Calu3 (cell line): ENCODE results near the gene IL20. TPM values are rescaled to one million over a fixed set of nuclear protein-coding genes. Genes with fewer than 3 reads are reported as not detected.

ENCODE experiments used
- BruUV-seq: library from RNA; stranded (reverse); fragments of 400-500 nt; replicated peaks from 2 replicates; lab custom pipeline; 2021; lab: Mats Ljungman, UMichigan
- CTCF ChIA-PET: fragments of 300-600 bp; sonication (Branson Sonifier 250); formaldehyde crosslinking; loops from one replicate; lab custom pipeline; 2022; ENCODE audit warnings: antibody characterized with exemption; lab: Charles Lee
- DNase-seq: peaks from one replicate; pipeline ENCODE4 v3.0.0; 2022
- H3K27ac Mint-ChIP-seq: one replicate; pipeline ENCODE4 v1.8.0; 2022; ENCODE audit warnings: mixed read lengths; ENCODE audit not compliant: unreplicated experiment
- H3K27me3 Mint-ChIP-seq: one replicate; pipeline ENCODE4 v1.8.0; 2022; ENCODE audit warnings: mixed read lengths; ENCODE audit not compliant: unreplicated experiment
- H3K36me3 Mint-ChIP-seq: one replicate; pipeline ENCODE4 v1.8.0; 2022; ENCODE audit warnings: mild to moderate bottlenecking, moderate library complexity, mixed read lengths; ENCODE audit not compliant: insufficient read depth, unreplicated experiment
- H3K4me1 Mint-ChIP-seq: one replicate; pipeline ENCODE4 v1.8.0; 2022; ENCODE audit warnings: mild to moderate bottlenecking, low read depth, mixed read lengths; ENCODE audit not compliant: unreplicated experiment
- H3K4me3 Mint-ChIP-seq: one replicate; pipeline ENCODE4 v1.8.0; 2022; ENCODE audit warnings: mild to moderate bottlenecking, low read depth, moderate library complexity, mixed read lengths; ENCODE audit not compliant: unreplicated experiment
- H3K9me3 Mint-ChIP-seq: one replicate; pipeline ENCODE4 v1.8.0; 2022; ENCODE audit warnings: low read depth, mixed read lengths; ENCODE audit not compliant: unreplicated experiment
- CTCF ChIP-seq: fragments of 200-600 bp; IDR thresholded peaks from one replicate; pipeline ENCODE4 v1.8.0; 2022; ENCODE audit warnings: antibody characterized with exemption; ENCODE audit not compliant: unreplicated experiment
- intact Hi-C: fragments of 100-400 bp; cut with micrococcal nuclease; formaldehyde crosslinking; loops from one replicate; pipeline ENCODE4 v1.10.0; 2022; ENCODE audit not compliant: unreplicated experiment
- total RNA-seq: library from RNA; stranded (reverse); gene quantifications from 2 replicates; pipeline ENCODE4 v1.2.3, GENCODE V29; 2022

Gene IL20
- total RNA-seq, 1 experiment from 2014 or later, result not detected

GRCh38 chr1:206875752-206876377 is 10.4 kb downstream of the IL20 start:
- intact Hi-C loops, result no loop called here
- no TSS peak for BruUV-seq
- no peaks in the 10 kb centered on the region for H3K36me3 Mint-ChIP-seq
- H3K4me1 Mint-ChIP-seq, result no peaks in the 10 kb centered on the region
- peaks cover 30% of the 10 kb centered on the region for H3K27me3 Mint-ChIP-seq
- H3K9me3 Mint-ChIP-seq, result peaks cover 11% of the 10 kb centered on the region
- no peak overlapping the region for H3K4me3 Mint-ChIP-seq
- DNase-seq, result no peak
- no peak for TF ChIP-seq CTCF
- CTCF ChIA-PET, result no interaction called here
- H3K27ac Mint-ChIP-seq, result no peak overlapping the region

GRCh38 chr1:206878456-206878855 is 13.0 kb downstream of the IL20 start:
- Mint-ChIP-seq H3K36me3 (no peaks in the 10 kb centered on the region), H3K27me3 (peaks cover 36% of the 10 kb centered on the region), H3K4me1 (no peaks in the 10 kb centered on the region), H3K27ac (no peak overlapping the region), H3K4me3 (no peak overlapping the region), H3K9me3 (peaks cover 13% of the 10 kb centered on the region)
- BruUV-seq, result no TSS peak
- intact Hi-C loops, result no loop called here
- TF ChIP-seq CTCF, result no peak
- CTCF ChIA-PET, result no interaction called here
- DNase-seq, result no peak

- no peak for DNase-seq
- CTCF ChIA-PET, result no interaction called here
- no peak overlapping the region for H3K4me3 Mint-ChIP-seq
- intact Hi-C loops, result no loop called here
- H3K27me3 Mint-ChIP-seq, result peaks cover 49% of the 10 kb centered on the region
- peaks cover 13% of the 10 kb centered on the region for H3K9me3 Mint-ChIP-seq
- BruUV-seq, result no TSS peak
- H3K4me1 Mint-ChIP-seq, result no peaks in the 10 kb centered on the region
- TF ChIP-seq CTCF, result no peak
- H3K36me3 Mint-ChIP-seq, result no peaks in the 10 kb centered on the region
- no peak overlapping the region for H3K27ac Mint-ChIP-seq
Observed at GRCh38 chr1:206880314-206880713, 14.9 kb downstream of the IL20 start.

GRCh38 chr1:206882555-206882954 is 17.1 kb downstream of the IL20 start:
- Mint-ChIP-seq H3K27ac (no peak overlapping the region), H3K4me1 (no peaks in the 10 kb centered on the region), H3K27me3 (peaks cover 53% of the 10 kb centered on the region), H3K4me3 (no peak overlapping the region), H3K9me3 (peaks cover 7% of the 10 kb centered on the region), H3K36me3 (no peaks in the 10 kb centered on the region)
- DNase-seq, result no peak
- intact Hi-C loops, result no loop called here
- CTCF ChIA-PET, result no interaction called here
- BruUV-seq, result no TSS peak
- TF ChIP-seq CTCF, result peak; percentile 14
